GM12892 (cell line): ENCODE results near the gene RPS15.
A peak's percentile ranks its signal among the peaks of the same experiment; 100 is the strongest.

Experiments
- DNase-seq: peaks from one replicate; pipeline ENCODE4 v3.0.0; 2011; ENCODE audit not compliant: insufficient read length
- FAIRE-seq: peaks from 2 replicates; lab custom pipeline; 2011; peaks lifted over from hg19 to GRCh38; lab: Jason Lieb, UNC
- POLR2A ChIP-seq: IDR thresholded peaks from 2 replicates; pipeline ENCODE4 v1.6.1; 2011; ENCODE audit warnings: low read depth, low read length, control low read depth
- POLR2AphosphoS5 ChIP-seq: IDR thresholded peaks from 2 replicates; pipeline ENCODE4 v1.6.1; 2011; ENCODE audit warnings: low read depth, low read length, control low read depth
- TAF1 ChIP-seq: IDR thresholded peaks from 2 replicates; pipeline ENCODE4 v1.6.1; 2011; ENCODE audit warnings: low read depth, mild to moderate bottlenecking, control low read depth, low read length, borderline replicate concordance

The RPS15 gene

GRCh38 chr19:1452802-1453524, 14.8 kb downstream of the RPS15 start:
- no peak for FAIRE-seq
- TF ChIP-seq POLR2A (no peak), POLR2AphosphoS5 (no peak), TAF1 (no peak)
- no peak for DNase-seq

DNA sequence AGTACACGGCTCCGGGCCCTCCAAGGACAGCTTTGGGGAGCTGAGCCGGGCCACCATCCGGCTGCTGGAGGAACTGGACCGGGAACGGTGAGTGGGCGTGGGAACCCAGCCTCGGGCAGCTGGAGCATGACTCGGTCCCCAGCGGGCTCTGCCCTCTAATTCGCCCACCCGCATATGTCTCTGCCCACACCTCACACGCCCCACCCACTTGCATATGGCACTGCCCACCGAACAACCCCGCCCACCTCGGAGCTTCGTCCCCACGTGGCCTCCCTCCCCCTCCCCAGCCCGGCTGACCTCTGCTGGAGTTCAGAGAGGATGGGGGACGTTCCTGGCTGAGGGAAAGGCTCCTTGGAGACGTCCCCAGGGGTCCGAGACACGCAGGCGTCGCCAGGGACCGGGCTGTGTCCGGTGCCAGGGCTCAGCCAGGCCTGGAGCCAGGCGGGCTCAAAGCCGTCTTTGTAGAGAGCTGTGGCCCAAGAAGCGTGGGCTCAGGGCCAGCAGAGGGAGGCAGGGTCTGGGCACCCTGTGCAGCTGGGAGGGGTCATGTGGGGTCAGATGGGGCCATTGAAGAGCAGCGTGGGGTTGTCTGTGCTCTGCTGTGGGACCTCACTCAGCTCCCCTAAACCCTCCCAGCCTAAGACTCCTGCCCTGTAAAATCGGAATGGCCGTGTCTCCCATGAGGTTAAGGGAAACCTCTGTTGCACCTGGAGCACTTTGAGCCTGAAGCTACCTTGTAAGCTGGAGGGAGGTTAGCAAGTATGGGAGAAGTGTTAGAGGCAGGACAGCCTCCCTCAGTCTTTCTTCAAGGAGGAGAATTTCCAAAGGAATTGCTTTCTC, 15.5 kb downstream of the RPS15 start:
- FAIRE-seq: no peak
- no peak for DNase-seq
- no peak for TF ChIP-seq TAF1
- TF ChIP-seq POLR2A: no peak
- no peak for TF ChIP-seq POLR2AphosphoS5

DNA sequence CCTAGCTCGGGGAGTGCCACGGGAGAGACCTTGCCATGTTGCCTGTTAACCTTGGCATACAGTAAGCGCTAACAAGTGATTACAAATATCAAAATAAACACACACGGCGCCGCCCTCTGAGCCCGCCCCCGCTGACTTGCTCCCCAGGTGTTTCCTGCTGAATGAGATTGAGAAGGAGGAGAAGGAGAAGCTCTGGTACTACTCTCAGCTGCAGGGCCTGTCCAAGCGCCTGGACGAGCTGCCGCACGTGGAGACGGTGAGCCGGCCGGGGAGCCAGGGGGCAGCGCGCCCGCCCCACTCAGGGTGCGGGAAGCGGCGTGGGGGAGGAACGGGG, 16.8 kb downstream of the RPS15 start:
- FAIRE-seq (no peak), DNase-seq (no peak)

DNA sequence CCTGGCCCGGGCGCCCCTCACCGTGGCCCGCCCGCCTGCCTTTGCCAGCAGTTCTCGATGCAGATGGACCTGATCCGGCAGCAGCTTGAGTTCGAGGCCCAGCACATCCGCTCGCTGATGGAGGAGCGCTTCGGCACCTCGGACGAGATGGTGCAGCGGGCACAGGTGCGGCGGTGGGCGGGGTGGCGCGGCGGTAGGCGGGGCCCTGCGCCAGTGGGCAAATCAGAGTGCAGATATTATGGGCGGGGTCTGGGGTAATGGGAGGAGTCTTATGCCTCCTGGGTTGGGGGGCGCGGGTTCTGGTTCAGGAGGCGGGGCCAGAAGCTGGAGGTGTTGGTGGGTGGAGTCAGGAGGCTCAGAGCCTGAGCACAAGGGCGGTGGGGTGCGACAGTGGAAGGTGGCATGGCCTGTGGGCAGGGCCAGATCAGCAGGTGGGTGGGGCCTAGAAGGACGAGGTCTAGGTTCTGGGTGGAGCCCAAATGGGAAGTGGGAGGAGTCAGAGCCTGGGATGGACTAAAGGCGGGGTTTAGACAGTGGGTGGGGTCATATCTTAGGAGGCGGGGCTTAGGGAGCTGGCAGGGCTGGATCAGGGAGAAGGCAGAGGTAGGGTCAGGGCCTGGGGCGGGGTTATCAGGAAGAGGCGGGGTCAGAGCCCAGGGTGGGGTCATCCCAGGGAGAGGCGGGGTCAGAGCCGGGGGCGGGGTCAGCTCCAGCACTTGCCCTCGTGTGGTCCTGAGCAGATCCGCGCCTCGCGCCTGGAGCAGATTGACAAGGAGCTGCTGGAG, 17.3 kb downstream of the RPS15 start:
- peak; percentile 77 for FAIRE-seq
- peak; percentile 71 for DNase-seq
- TF ChIP-seq POLR2AphosphoS5 (no peak), TAF1 (no peak), POLR2A (no peak)

More for the DNA sequence above, 16.8 kb downstream of the RPS15 start:
- TF ChIP-seq TAF1: no peak
- no peak for TF ChIP-seq POLR2AphosphoS5
- no peak for TF ChIP-seq POLR2A

- DNase-seq (no peak), FAIRE-seq (no peak)
- no peak for TF ChIP-seq POLR2A
- no peak for TF ChIP-seq POLR2AphosphoS5
- no peak for TF ChIP-seq TAF1
Measured at GRCh38 chr19:1456121-1456900, 18.1 kb downstream of the RPS15 start.

DNA sequence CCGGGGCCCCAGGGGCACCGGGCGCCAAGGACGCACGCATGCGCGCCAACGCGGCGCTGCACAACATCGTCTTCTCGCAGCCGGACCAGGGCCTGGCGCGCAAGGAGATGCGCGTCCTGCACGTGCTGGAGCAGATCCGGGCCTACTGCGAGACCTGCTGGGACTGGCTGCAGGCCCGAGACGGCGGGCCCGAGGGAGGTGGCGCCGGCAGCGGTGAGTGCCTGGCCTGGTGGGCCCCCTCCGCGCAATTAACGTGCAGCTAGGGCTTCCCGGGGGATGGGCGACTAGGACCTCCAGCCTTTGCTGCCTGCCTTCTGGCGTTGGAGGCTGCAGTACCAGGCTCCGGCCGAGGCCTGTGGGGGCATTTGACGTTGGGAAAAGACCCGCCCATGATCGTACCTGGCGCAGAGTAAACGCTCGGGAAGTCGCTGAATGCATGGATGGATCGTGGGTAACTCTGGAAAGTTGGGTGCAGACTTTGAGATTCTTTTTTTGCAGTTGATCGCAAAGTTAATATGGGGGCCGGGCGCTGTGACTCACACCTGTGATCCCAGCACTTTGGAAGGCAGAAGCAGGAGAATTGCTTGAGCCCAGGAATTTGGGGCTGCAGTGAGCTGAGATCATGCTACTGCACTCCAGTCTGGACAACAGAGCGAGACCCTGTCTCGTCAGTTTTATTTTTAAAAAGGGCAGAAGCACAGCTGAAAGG, 19.0 kb downstream of the RPS15 start:
- FAIRE-seq (no peak), DNase-seq (no peak)
- TF ChIP-seq POLR2A (no peak), TAF1 (no peak)

- TF ChIP-seq POLR2AphosphoS5 (no peak), TAF1 (no peak), POLR2A (no peak)
- FAIRE-seq (no peak), DNase-seq (no peak)
Measured at GRCh38 chr19:1457892-1458291, 19.7 kb downstream of the RPS15 start.

DNA sequence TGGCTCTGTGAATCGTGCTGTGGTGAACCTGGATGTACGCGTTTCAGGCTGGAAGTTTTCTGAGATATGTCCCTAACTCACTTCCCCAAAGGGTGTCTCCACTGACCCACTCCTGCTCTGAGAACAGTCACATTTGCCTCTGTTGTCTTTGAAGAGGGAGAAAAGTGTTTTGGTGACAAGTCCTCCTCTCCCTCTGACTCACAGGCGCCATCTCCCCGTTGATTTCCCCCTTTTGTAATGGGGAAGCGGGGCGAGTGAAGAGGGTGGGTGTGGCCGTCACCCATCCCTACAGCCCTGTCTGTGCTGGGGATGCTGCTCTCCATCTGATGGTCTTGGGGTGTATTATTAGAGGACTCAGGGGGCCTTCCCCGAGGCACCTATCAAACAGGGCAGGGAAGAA, 21.3 kb downstream of the RPS15 start:
- TF ChIP-seq TAF1: no peak
- TF ChIP-seq POLR2AphosphoS5: no peak
- no peak for TF ChIP-seq POLR2A
- FAIRE-seq: no peak
- no peak for DNase-seq

GRCh38 chr19:1460033-1460995, 22.1 kb downstream of the RPS15 start:
- TF ChIP-seq TAF1 (no peak), POLR2AphosphoS5 (no peak), POLR2A (no peak)
- DNase-seq (no peak), FAIRE-seq (no peak)

GRCh38 chr19:1461862-1462261, 23.7 kb downstream of the RPS15 start:
- TF ChIP-seq POLR2AphosphoS5 (no peak), POLR2A (no peak), TAF1 (no peak)
- no peak for FAIRE-seq
- no peak for DNase-seq
